ENCODE results near the gene SNAP91. TPM values are rescaled to one million over a fixed set of nuclear protein-coding genes. Genes with fewer than 3 reads are reported as not detected.
"Not testable (repeated sequence)": the region's sequence is repeated elsewhere in the genome, so short reads cannot be mapped to it uniquely, and the experiment has no call there.

SNAP91 gene
- total RNA-seq, 1 donor from 2014 or later, result 108 TPM

DNA sequence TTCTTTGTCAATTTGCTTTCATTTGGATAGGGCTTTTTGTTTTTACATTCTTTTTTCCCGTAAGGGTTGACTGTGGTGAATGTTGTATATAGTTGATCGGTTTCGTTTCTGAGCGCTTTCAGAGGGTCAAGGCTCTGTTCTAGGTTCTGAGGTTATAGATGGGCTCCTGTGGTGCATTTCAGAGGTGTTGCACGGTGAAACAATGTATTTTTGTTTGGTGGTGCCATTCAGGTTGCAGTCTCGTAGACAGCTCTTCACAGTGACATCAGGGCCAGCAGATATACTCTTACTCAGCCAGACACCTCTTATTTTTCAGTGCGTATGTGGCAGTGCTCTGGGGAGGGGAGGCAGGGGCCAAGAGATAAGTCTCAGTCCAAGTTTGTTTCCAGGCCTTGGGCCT lies 72.1 kb downstream of the SNAP91 start:
- FAIRE-seq (no peak), DNase-seq (ENCODE audit: low spot score in 2 of 2) (no peak)

DNA sequence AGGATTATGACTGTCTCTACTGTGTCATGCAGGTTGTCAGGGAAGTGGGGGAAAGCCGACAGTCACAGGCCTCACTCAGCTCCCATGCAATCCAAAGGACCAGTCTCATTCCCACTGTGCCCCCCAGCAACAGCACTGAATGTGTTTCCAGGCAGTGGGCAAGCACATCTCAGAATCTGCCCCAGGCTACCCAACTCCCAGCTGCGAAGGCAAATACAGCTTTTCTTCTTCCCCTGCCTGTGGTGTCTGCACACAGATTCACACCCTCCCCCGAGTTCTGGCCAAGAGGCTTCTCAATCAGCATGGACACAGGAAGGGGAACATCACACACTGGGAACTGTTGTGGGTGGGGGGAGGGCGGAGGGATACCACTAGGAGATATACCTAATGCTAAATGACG lies 75.3 kb downstream of the SNAP91 start:
- DNase-seq (ENCODE audit: low spot score in 2 of 2) (no peak), FAIRE-seq (no peak)

DNA sequence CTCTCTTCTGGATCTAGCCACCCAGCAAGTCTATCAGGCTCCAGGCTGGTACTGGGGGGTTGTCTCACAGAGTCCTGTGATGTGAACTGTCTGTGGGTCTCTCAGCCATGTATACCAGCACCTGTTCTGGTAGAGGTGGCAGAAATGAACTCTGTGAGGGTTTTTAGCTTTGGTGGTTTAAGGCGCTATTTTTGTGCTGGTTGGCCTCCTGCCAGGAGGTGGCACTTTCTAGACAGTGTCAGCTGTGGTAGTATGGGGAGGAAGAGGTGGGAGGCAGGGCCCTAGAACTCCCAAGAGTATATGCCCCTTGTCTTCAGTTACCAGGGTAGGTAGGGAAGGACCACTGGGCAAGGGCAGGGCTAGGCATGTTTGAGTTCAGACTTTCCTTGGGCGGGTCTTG lies 75.8 kb downstream of the SNAP91 start:
- no peak for FAIRE-seq
- no peak for DNase-seq (ENCODE audit: low spot score in 2 of 2)

DNA sequence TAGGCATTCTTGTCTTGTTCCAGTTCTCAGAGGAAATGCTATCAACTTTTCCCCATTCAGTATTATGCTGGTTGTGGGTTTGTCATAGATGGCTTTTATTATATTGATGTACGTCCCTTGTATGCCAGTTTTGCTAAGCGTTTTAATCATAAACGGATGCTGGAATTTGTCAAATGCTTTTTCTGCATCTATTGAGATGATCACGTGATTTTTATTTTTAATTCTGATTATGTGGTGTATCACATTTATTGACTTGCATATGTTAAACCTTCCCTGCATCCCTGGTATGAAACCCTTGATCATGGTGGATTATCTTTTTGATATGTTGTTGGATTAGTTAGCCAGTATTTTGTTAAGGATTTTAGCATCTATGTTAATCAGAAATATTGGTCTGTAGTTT lies 79.0 kb downstream of the SNAP91 start:
- FAIRE-seq; DNase-seq (ENCODE audit: low spot score in 2 of 2): not testable (repeated sequence)

GRCh38 chr6:83615025-83615999 lies 93.6 kb downstream of the SNAP91 start:
- DNase-seq (ENCODE audit: low spot score in 2 of 2), result peak in 1 of 2 donors; percentile 11

GRCh38 chr6:83613378-83613777 lies 95.5 kb downstream of the SNAP91 start:
- FAIRE-seq (no peak), DNase-seq (ENCODE audit: low spot score in 2 of 2) (no peak)

More at GRCh38 chr6:83615025-83615999, 93.6 kb downstream of the SNAP91 start:
- FAIRE-seq, result peak; percentile 85

DNA sequence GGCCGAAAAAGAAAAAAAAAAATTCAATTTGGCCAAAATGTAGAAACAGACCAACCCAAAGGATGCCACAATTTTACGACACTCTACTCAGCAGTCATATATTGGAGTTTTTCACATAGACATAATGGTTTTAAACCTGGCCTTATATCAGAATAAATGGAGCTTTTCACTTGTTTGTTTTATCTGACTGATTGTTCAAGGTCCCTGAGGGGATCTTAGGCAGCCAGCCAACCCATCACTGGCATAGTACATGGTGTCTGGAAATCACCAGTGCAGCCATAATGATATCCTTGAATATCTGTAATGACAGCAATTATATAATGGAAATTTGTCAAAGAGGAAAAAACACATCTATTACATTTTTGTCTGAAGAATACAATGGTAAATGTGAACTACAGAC lies 99.7 kb downstream of the SNAP91 start:
- DNase-seq (ENCODE audit: low spot score in 2 of 2) (no peak), FAIRE-seq (no peak)

GRCh38 chr6:83605517-83605916 lies 103.4 kb downstream of the SNAP91 start:
- DNase-seq (ENCODE audit: low spot score in 2 of 2) (no peak), FAIRE-seq (no peak)

DNA sequence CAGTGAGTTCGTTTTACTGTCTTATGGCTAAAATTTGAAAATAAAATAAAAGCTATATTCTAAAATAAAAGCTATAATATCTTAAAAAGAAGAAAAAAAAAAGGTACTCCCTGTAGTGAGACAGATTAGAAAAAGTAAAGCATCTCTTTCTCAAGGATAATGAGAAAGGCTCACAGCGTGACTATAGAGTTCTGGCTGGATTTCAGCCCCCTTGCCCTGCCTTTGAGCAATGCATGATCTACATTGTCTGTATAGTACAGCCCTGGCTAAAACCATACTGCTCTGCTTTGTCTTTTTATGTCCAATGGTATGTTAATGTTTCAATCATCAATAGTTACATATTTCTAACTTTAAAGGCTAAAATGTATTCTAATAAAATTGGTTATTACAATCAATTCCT lies 105.3 kb downstream of the SNAP91 start:
- FAIRE-seq (no peak), DNase-seq (ENCODE audit: low spot score in 2 of 2) (no peak)

GRCh38 chr6:83601119-83601518 lies 107.8 kb downstream of the SNAP91 start:
- no peak for DNase-seq (ENCODE audit: low spot score in 2 of 2)
- no peak for FAIRE-seq

- no peak for FAIRE-seq
- no peak for DNase-seq (ENCODE audit: low spot score in 2 of 2)
Observed at GRCh38 chr6:83600459-83600858, 108.4 kb downstream of the SNAP91 start.

DNA sequence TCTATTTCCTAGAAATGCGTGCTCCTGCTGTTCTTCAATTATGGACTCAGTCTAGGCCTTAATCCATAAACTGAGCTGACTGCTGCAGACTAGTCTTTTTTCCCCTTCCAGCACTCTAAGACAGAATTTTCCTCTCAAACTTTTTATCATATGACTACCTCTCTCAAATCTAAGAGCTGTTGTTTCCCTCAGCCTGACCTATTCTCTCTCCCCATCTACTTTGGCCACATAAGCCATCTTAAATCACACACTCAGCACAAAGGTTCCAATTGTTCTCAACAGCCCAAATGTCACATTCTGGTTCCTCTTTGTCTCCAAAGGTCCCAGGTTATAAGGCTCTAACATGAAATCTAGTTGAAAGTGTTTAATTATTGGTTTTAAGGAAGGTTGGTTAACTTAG lies 111.4 kb downstream of the SNAP91 start:
- FAIRE-seq, result no peak

DNA sequence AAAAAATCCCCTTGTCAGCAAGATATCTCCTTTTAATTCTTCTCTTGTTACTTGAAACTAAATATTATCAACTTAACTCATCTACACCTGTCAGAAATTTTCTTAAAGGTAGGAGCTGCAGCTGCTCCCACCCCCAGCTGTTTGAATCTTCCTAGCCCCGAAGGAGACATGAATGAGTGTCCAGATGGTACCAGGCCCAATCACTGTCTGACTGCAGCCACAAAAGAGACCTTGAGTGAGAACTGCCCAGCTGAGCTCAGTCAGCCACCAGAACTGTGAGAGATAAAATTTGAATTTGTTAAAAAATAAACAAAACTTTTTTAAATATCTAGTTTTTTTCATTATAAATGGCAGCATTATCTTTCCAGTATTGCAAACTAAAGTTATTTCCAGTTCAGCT lies 111.8 kb downstream of the SNAP91 start:
- FAIRE-seq, result no peak
- no peak for DNase-seq (ENCODE audit: low spot score in 2 of 2)

More for the DNA sequence above, 111.4 kb downstream of the SNAP91 start:
- DNase-seq (ENCODE audit: low spot score in 2 of 2), result no peak

- DNase-seq (ENCODE audit: low spot score in 2 of 2) (no peak), FAIRE-seq (no peak)
Observed at GRCh38 chr6:83594941-83595340, 114.0 kb downstream of the SNAP91 start.

GRCh38 chr6:83593395-83593785 lies 115.5 kb downstream of the SNAP91 start:
- FAIRE-seq (no peak), DNase-seq (ENCODE audit: low spot score in 2 of 2) (no peak)

GRCh38 chr6:83592770-83593394 lies 116.0 kb downstream of the SNAP91 start:
- DNase-seq (ENCODE audit: low spot score in 2 of 2), result no peak
- no peak for FAIRE-seq

GRCh38 chr6:83590416-83590815 lies 118.5 kb downstream of the SNAP91 start:
- no peak for FAIRE-seq
- DNase-seq (ENCODE audit: low spot score in 2 of 2), result no peak

DNA sequence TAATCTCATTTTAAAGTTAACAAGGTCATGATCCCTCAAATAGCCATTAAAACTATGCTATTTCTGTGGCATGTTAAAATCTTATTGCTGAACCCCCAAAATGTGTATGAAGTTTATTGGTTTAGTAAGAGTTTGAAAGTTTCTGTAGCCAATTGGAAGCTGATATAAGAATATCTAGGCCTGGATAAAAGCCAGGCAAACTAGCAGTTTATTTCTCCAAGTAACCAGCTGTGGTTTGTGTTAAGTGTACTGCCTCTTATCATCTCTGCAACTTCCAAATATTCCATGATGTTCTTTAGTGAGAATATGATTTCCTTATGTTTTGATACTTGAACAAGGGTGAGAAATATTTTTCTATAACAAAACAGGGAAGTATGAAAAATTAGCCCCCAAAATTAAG lies 119.8 kb downstream of the SNAP91 start:
- FAIRE-seq, result no peak
- no peak for DNase-seq (ENCODE audit: low spot score in 2 of 2)

- FAIRE-seq, result no peak
- no peak for DNase-seq (ENCODE audit: low spot score in 2 of 2)
Observed at GRCh38 chr6:83578057-83578456, 130.8 kb downstream of the SNAP91 start.

GRCh38 chr6:83574783-83575182 lies 134.1 kb downstream of the SNAP91 start:
- FAIRE-seq, result no peak

DNA sequence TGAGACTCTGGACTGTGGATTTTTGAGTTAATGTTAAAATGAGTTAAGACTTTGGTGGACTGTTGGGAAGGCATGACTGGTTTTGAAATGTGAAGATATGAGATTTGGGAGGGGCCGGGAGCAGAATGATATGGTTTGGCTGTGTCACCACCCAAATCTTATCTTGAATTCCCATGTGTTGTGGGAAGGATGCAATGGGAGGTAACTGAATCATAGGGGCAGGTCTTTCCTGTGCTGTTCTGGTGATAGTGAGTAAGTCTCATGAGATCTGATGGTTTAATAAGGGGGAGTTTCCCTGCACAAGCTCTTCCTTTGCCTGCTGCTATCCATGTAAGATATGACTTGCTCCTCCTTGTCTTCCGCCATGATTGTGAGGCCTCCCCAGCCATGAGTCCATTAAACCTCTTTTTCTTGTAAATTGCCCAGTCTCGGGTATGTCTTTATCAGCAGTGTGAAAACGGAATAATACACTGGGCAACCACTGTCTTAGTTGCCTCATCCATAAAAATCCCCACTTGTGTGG lies 137.2 kb downstream of the SNAP91 start:
- FAIRE-seq; DNase-seq (ENCODE audit: low spot score in 2 of 2): not testable (repeated sequence)

More at GRCh38 chr6:83574783-83575182, 134.1 kb downstream of the SNAP91 start:
- DNase-seq (ENCODE audit: low spot score in 2 of 2), result no peak

Measured in frontal cortex (tissue), 4 donors.